Stomach (tissue), 9 donors: ENCODE data around the gene VWF. TPM values are rescaled to one million over a fixed set of nuclear protein-coding genes. Genes with fewer than 3 reads are reported as not detected.

Source experiments
- DNase-seq, 2 donors: peaks; one replicate each; pipeline versions ENCODE4 v3.0.0 to v3.0.0-alpha.2; 2013 to 2019
- H3K27ac ChIP-seq, 5 donors: fragments of 200-600 bp in 4 of 5; sonication (generic) in 4 of 5; one replicate each; pipeline ENCODE4 v1.5.1; 2013 to 2019; ENCODE audit warnings: mild to moderate bottlenecking in 1 of 5, moderate library complexity in 1 of 5
- H3K27me3 ChIP-seq, 3 donors: fragments of 200-600 bp; sonication (generic); one replicate each; pipeline ENCODE4 v1.5.1; 2017 to 2019; ENCODE audit warnings: mixed run types in 1 of 3
- H3K36me3 ChIP-seq, 4 donors: fragments of 200-600 bp; sonication (generic); 1 replicate in 3 of 4; 2 replicates in 1 of 4; pipeline ENCODE4 v1.5.1; 2016 to 2019
- H3K4me1 ChIP-seq, 4 donors: fragments of 200-600 bp; sonication (generic); one replicate each; pipeline ENCODE4 v1.5.1; 2016 to 2019
- H3K4me3 ChIP-seq, 4 donors: fragments of 200-600 bp; sonication (generic) in 3 of 4; one replicate each; pipeline ENCODE4 v1.5.1; 2016 to 2019; ENCODE audit warnings: mild to moderate bottlenecking in 1 of 4
- H3K9me3 ChIP-seq, 4 donors: fragments of 200-600 bp; sonication (generic); one replicate each; pipeline ENCODE4 v1.5.1; 2016 to 2019
- EP300 ChIP-seq: sonication (generic); formaldehyde crosslinking; IDR thresholded peaks from one replicate; pipeline ENCODE4 v1.6.1; 2017; ENCODE audit warnings: antibody characterized with exemption
- POLR2A ChIP-seq, 4 donors: fragments of 450-650 bp; IDR thresholded peaks; one replicate each; pipeline ENCODE4 v1.6.1; 2016; ENCODE audit warnings: antibody characterized with exemption in 4 of 4, control low read depth in 2 of 4, mild to moderate bottlenecking in 1 of 4, moderate library complexity in 1 of 4
- POLR2AphosphoS5 ChIP-seq, 3 donors: sonication (generic); formaldehyde crosslinking; IDR thresholded peaks; one replicate each; pipeline ENCODE4 v1.6.1; 2016; ENCODE audit warnings: antibody characterized with exemption in 3 of 3
- WGBS, 5 donors: extraction: QIAGEN DNeasy Blood & Tissue Kit in 3 of 5; methylation state at CpG; one replicate each; pipeline versions ENCODE4 v1.1.5 to v1.1.7; 2013 to 2018; 5-methylcytosine and 5-hydroxymethylcytosine counted together
- intact Hi-C: fragments of 100-400 bp; cut with DNase I; formaldehyde crosslinking; loops from one replicate; pipeline ENCODE4 v1.15.1; 2023; ENCODE audit warnings: low total_unique reads
- polyA plus RNA-seq, 3 donors: library from polyadenylated mRNA; stranded (reverse); fragments of 200-250 nt; gene quantifications; one replicate each; pipeline ENCODE4 v1.2.3, GENCODE V29; 2013
- total RNA-seq, 5 donors: library from RNA; depleted of rRNA; stranded (reverse); fragments of >200 nt; gene quantifications; one replicate each; pipeline versions ENCODE4 v1.1.0 to v1.2.3, GENCODE V29; 2014 to 2016
- TF ChIP-seq, protein P1 (sequence below), 7 experiments: fragments of 450-650 bp in 4 of 7; fragments of 200-600 bp in 3 of 7; sonication (generic) in 3 of 7; IDR thresholded peaks; one replicate each; pipeline ENCODE4 v1.5.1; 2016 to 2019; ENCODE audit warnings: antibody characterized with exemption in 7 of 7, control low read depth in 2 of 7, mild to moderate bottlenecking in 1 of 7
- donor health status: healthy with polysubstance abuse.
- donor health status: Bipolar disorder and iron deficiency.
- donor health status: healthy.

Gene VWF
- total and polyA plus RNA-seq, 8 donors, result 3.1 to 103 (median 50.2) TPM

DNA sequence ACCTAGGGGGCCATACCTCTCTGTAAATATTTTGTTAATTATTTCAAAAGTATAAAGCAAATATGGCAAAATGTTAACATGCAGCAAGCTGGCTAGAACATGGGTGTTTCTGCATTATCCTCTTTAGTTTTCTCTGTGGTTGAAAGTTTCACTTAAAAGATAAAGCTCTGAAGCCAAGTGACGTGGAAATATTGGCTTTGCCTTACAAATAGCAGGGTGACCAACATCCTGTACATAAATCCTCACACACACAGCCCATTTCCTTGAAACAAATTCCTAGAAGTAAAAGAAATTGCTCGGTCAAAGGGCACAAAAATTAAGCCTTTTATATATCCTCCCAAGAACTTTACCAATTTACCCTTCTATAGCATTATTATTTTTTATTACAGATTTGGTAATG, 10.6 kb upstream of the VWF start:
- no peaks in the 10 kb centered on the region for H3K27me3 ChIP-seq
- H3K27ac ChIP-seq, result no peak overlapping the region
- WGBS, 5 donors, result 35 to 47% (median 46%) methylated on average over 2 of the region's 2 CpGs
- H3K4me1 ChIP-seq, result peaks cover 0 to 6% (median 0%) of the 10 kb centered on the region in 4 donors
- TF ChIP-seq POLR2AphosphoS5 (IDR thresholded peaks at IDR 0.05), result no peak
- TF ChIP-seq, protein P1, sequence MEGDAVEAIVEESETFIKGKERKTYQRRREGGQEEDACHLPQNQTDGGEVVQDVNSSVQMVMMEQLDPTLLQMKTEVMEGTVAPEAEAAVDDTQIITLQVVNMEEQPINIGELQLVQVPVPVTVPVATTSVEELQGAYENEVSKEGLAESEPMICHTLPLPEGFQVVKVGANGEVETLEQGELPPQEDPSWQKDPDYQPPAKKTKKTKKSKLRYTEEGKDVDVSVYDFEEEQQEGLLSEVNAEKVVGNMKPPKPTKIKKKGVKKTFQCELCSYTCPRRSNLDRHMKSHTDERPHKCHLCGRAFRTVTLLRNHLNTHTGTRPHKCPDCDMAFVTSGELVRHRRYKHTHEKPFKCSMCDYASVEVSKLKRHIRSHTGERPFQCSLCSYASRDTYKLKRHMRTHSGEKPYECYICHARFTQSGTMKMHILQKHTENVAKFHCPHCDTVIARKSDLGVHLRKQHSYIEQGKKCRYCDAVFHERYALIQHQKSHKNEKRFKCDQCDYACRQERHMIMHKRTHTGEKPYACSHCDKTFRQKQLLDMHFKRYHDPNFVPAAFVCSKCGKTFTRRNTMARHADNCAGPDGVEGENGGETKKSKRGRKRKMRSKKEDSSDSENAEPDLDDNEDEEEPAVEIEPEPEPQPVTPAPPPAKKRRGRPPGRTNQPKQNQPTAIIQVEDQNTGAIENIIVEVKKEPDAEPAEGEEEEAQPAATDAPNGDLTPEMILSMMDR (IDR thresholded peaks at IDR 0.05), result no peak
- no peaks in the 10 kb centered on the region for H3K9me3 ChIP-seq
- DNase-seq, result no peak
- H3K36me3 ChIP-seq, result no peaks in the 10 kb centered on the region
- intact Hi-C loops, result no loop called here
- no peak overlapping the region for H3K4me3 ChIP-seq

DNA sequence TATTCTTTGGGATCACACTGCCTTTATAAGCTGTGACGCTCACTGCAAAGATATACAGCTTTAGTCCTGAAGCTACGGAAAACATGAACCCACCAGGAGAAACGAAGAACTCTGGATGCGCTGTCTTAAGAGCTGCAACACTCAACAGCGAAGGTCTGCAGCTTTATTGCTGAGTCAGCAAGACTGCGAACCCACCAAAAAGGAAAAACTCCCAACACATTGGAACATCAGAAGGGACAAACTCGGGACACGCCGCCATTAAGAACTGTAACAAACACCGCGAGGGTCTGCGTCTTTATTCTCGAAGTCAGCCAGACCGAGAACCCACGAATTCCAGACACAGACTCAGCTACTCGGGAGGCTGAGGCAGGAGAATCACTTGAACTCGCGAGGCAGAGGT, 9.2 kb upstream of the VWF start:
- intact Hi-C loops, result no loop called here
- Histone ChIP-seq H3K9me3 (no peaks in the 10 kb centered on the region), H3K4me3 (no peak overlapping the region), H3K4me1 (no peaks in the 10 kb centered on the region), H3K36me3 (no peaks in the 10 kb centered on the region), H3K27ac (no peak overlapping the region), H3K27me3 (no peaks in the 10 kb centered on the region)
- 90 to 94% (median 93%) methylated on average over 18 of the region's 18 CpGs for WGBS, 5 donors
- DNase-seq, result no peak
- TF ChIP-seq EP300 (no peak), POLR2A (IDR thresholded peaks at IDR 0.05) (no peak), POLR2AphosphoS5 (IDR thresholded peaks at IDR 0.05) (no peak)
- TF ChIP-seq, protein P1 (IDR thresholded peaks at IDR 0.05), result no peak

DNA sequence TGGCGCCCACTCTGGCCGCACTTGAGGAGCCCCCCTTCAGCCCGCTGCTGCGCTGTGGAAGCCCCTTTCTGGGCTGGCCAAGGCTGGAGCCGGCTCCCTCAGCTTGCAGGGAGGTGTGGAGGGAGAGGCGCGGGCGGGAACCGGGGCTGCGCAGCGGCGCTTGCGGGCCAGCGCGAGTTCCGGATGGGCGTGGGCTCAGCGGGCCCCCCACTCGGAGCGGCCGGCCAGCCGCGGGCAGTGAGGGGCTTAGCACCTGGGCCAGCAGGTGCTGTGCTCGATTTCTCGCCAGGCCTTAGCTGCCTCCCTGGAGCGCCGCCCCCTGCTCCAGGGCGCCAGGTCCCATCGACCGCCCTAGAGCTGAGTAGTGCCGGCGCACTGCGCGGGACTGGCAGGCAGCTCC, 8.0 kb upstream of the VWF start:
- WGBS, 5 donors, result 41 to 92% (median 83%) methylated on average over 19 to 34 of the region's 34 CpGs
- H3K36me3 ChIP-seq, result no peaks in the 10 kb centered on the region
- H3K27me3 ChIP-seq, result no peaks in the 10 kb centered on the region
- no peak overlapping the region for H3K4me3 ChIP-seq
- no peak overlapping the region for H3K27ac ChIP-seq
- no peaks in the 10 kb centered on the region for H3K9me3 ChIP-seq
- no peaks in the 10 kb centered on the region for H3K4me1 ChIP-seq
- no peak for DNase-seq
- intact Hi-C loops, result no loop called here
- no peak for TF ChIP-seq POLR2AphosphoS5 (IDR thresholded peaks at IDR 0.05)
- TF ChIP-seq, protein P1 (IDR thresholded peaks at IDR 0.05), result no peak
- no peak for TF ChIP-seq POLR2A (IDR thresholded peaks at IDR 0.05)
- no peak for TF ChIP-seq EP300

DNA sequence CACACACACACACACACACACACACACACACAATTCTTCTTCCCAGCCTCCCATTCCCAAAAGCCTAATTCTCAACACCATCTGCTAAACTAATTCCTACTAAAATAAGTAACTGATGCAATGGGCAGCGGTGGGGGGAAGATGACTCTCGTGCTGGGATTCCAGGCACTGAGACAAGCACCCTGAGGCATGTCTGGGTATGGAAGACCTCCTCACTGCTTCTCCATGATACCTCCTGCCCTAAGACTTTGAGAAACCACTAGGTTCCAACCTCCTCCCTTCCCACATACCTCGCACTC, 789 bp upstream of the VWF start:
- no peaks in the 10 kb centered on the region for H3K36me3 ChIP-seq
- no peaks in the 10 kb centered on the region for H3K9me3 ChIP-seq
- H3K4me1 ChIP-seq, result no peaks in the 10 kb centered on the region
- intact Hi-C loops, result no loop called here
- WGBS, 5 donors, result 77 to 93% (median 87%) methylated on average over 3 of the region's 3 CpGs
- TF ChIP-seq POLR2A (IDR thresholded peaks at IDR 0.05), result no peak
- no peak for TF ChIP-seq EP300
- TF ChIP-seq POLR2AphosphoS5 (IDR thresholded peaks at IDR 0.05), result no peak
- TF ChIP-seq, protein P1 (IDR thresholded peaks at IDR 0.05), result no peak
- no peaks in the 10 kb centered on the region for H3K27me3 ChIP-seq
- no peak for DNase-seq
- peak overlapping the region in 1 of 5 donors; percentile 63 for H3K27ac ChIP-seq
- no peak overlapping the region for H3K4me3 ChIP-seq
